Measurements from ENCODE around the gene GARIN5B.

DNA sequence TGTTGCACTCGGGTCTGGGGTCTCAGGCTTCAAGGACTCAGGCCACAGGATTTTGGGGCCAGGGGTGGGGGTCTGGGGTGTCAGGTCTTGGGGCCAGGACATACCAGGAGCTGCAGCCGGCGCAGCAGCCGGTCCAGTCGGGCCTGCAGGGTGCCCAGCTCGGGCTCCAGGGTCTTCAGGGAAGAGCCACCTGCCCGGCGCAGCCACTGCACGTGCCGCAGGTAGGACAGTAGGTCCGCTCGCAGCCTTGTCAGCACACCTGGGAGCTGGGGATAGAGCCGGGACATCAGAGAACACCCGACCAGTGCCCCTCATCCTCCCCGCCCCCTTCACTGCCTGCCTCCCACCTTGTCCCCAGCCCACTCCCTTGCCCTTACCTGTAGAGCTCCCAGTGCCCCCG lies 5.0 kb upstream of the GARIN5B start:
- TF ChIP-seq, protein P1, sequence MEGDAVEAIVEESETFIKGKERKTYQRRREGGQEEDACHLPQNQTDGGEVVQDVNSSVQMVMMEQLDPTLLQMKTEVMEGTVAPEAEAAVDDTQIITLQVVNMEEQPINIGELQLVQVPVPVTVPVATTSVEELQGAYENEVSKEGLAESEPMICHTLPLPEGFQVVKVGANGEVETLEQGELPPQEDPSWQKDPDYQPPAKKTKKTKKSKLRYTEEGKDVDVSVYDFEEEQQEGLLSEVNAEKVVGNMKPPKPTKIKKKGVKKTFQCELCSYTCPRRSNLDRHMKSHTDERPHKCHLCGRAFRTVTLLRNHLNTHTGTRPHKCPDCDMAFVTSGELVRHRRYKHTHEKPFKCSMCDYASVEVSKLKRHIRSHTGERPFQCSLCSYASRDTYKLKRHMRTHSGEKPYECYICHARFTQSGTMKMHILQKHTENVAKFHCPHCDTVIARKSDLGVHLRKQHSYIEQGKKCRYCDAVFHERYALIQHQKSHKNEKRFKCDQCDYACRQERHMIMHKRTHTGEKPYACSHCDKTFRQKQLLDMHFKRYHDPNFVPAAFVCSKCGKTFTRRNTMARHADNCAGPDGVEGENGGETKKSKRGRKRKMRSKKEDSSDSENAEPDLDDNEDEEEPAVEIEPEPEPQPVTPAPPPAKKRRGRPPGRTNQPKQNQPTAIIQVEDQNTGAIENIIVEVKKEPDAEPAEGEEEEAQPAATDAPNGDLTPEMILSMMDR (IDR thresholded peaks at IDR 0.05), result no peak
- no peak for TF ChIP-seq EZH2 (IDR thresholded peaks at IDR 0.05; ENCODE audit: borderline replicate concordance, insufficient read depth, low read depth, low read length, poor library complexity, severe bottlenecking)

Measured in B cell (primary cell).